Brain microvascular endothelial cell (primary cell): ENCODE measurements around the gene MAST1.

ENCODE experiments used
- DNase-seq: peaks from one replicate; pipeline ENCODE4 v3.0.0-alpha.2; 2020
- H3K27ac ChIP-seq: fragments of 250-450 bp; sonication (Bioruptor Pico); 2 replicates; pipeline ENCODE4 v1.5.1; 2020; ENCODE audit warnings: mild to moderate bottlenecking, moderate library complexity
- H3K27me3 ChIP-seq: fragments of 250-450 bp; sonication (Bioruptor Pico); replicated peaks from 2 replicates; pipeline ENCODE4 v1.5.1; 2020; ENCODE audit warnings: mild to moderate bottlenecking
- H3K36me3 ChIP-seq: fragments of 250-450 bp; sonication (Bioruptor Pico); replicated peaks from 2 replicates; pipeline ENCODE4 v1.5.1; 2020; ENCODE audit warnings: mild to moderate bottlenecking
- H3K4me3 ChIP-seq: 2 replicates; pipeline ENCODE4 v1.5.1; 2011; ENCODE audit warnings: low read depth, mild to moderate bottlenecking, control low read depth, low read length, moderate library complexity
- CTCF ChIP-seq: IDR thresholded peaks from 2 replicates; pipeline ENCODE4 v1.5.1; 2011; ENCODE audit warnings: low read depth, mild to moderate bottlenecking, moderate library complexity, low read length, control low read depth, inconsistent platforms; ENCODE audit errors: missing control alignments
- in situ Hi-C: cut with HindIII; loops from 2 replicates; pipeline ENCODE4 v1.10.0; 2017; ENCODE audit warnings: low sequenced_read_pairs, low pct_ligation_motif_present

The MAST1 gene

GRCh38 chr19:12873891-12874745 lies 35.8 kb downstream of the MAST1 start:
- H3K4me3 ChIP-seq, result no peak overlapping the region
- no peaks in the 10 kb centered on the region for H3K27me3 ChIP-seq
- DNase-seq, result no peak
- in situ Hi-C loops, result no loop called here
- H3K36me3 ChIP-seq, result no peaks in the 10 kb centered on the region
- TF ChIP-seq CTCF, result no peak
- H3K27ac ChIP-seq, result no peak overlapping the region

GRCh38 chr19:12875086-12875485 lies 36.8 kb downstream of the MAST1 start:
- no peaks in the 10 kb centered on the region for H3K36me3 ChIP-seq
- TF ChIP-seq CTCF, result no peak
- DNase-seq, result no peak
- in situ Hi-C loops, result no loop called here
- H3K4me3 ChIP-seq, result no peak overlapping the region
- H3K27ac ChIP-seq, result no peak overlapping the region
- H3K27me3 ChIP-seq, result no peaks in the 10 kb centered on the region

- Histone ChIP-seq H3K27ac (no peak overlapping the region), H3K4me3 (peak overlapping the region; percentile 74), H3K27me3 (peaks cover 7% of the 10 kb centered on the region), H3K36me3 (no peaks in the 10 kb centered on the region)
- TF ChIP-seq CTCF, result no peak
- in situ Hi-C loops, result no loop called here
- DNase-seq, result peak; percentile 5
Observed at GRCh38 chr19:12880551-12881171, 42.3 kb downstream of the MAST1 start.

GRCh38 chr19:12881172-12881808 lies 43.0 kb downstream of the MAST1 start, which contains the start of gene DNASE2:
Gene DNASE2, minus strand, starts transcription at chr19:12881449. Its CDS starts 74 bp downstream, at chr19:12881375.
- Histone ChIP-seq H3K4me3 (peak within 1 kb of the TSS; percentile 74), H3K36me3 (no peaks in the 10 kb centered on the region), H3K27me3 (peaks cover 10% of the 10 kb centered on the region), H3K27ac (no peak within 1 kb of the TSS)
- peak; percentile 77 for DNase-seq
- in situ Hi-C loops, result no loop called here
- TF ChIP-seq CTCF, result no peak

GRCh38 chr19:12882589-12882988 lies 44.3 kb downstream of the MAST1 start:
- no peak overlapping the region for H3K27ac ChIP-seq
- TF ChIP-seq CTCF, result no peak
- H3K36me3 ChIP-seq, result no peaks in the 10 kb centered on the region
- in situ Hi-C loops, result no loop called here
- H3K27me3 ChIP-seq, result peaks cover 14% of the 10 kb centered on the region
- no peak overlapping the region for H3K4me3 ChIP-seq
- DNase-seq, result no peak
